CD4-positive, alpha-beta T cell treated with Interleukin-1 beta for 1 hour (primary cell): ENCODE measurements around the gene SPATA16.
"Not testable (repeated sequence)": the region's sequence is repeated elsewhere in the genome, so short reads cannot be mapped to it uniquely, and the experiment has no call there.

Experiments
- DNase-seq, 2 donors: peaks; one replicate each; pipeline ENCODE4 v3.0.0-alpha.2; 2020 to 2022

The SPATA16 gene

DNA sequence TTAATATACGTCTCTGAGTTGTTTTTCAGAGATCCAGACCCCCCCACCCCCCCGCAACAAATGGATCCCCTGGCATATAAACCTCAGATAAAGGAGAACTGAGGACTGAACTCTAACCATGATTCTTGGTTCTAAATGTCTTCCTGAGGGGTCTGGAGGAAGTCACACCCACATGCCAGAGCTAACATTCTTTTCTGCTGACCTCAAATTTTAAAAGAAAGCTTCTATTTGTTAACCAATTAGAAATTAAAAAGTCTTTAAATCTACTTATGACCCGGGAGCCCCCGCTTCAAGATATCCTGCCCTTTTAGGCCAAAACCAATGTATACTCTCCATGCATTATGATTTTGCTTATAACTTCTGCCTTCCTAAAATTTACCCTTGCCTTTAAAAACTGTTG is 202.2 kb downstream of the SPATA16 start:
- DNase-seq, result no peak

DNA sequence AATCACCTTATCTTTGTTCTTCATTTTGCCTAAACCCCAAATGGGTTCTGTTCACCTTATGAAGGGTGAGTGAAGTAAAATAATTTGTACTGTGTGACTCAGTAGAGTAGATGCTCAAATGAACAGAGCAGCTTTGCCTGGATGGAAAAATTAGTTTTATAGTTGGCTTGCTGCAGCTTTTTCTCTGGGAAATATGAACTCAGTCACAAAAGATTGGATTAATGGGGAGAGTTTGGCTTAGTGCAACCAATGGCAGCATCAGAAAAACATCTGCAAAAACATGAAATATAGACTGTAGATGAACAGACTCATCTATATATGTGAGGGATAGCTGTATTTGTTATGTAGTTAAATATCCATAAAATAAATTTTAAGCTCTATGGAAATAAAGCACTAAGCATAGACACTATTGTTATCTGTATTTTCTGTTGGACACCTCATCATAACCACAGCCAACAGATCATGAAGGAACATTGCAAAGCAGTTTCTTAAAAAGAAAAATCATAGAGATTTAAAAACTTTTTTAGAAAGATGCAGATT is 209.2 kb downstream of the SPATA16 start:
- DNase-seq, result no peak

DNA sequence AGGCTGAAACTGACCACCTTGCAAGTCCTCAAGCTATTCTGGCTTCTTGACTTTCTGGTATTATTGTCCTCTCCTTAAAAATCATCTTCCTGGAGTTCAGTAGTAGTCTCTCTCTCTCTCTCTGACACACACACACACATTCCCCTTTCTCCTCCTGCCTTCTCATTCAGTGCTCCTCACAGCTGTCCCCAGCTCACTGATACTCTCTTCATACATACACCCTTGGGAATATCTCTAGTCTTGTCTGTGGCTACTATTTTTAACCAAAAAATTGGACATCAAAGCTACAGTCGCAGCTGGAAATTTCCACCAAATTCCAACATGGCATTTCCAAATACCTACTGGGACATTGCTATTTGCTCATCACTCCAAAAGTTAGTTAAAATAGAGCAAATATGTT is 211.6 kb downstream of the SPATA16 start:
- DNase-seq, result no peak

DNA sequence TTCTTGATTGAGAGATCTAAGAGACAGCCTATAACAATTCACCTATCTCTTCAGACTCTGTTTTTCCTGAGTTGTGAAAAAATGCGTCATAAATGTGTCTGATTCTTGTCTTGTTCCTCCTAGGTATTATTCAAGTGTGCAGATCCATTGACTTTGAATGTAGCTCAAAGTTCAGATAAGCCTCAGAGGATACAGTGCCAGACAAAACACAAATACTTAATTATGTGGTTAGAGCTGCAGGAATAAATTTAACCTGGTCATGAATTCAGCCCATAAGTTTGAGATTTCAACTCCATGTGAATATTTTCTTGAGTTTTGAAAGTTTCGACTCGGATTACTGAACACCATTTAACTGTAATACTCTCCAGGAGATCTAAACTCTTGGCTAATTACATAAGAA is 216.5 kb downstream of the SPATA16 start:
- DNase-seq, result no peak

DNA sequence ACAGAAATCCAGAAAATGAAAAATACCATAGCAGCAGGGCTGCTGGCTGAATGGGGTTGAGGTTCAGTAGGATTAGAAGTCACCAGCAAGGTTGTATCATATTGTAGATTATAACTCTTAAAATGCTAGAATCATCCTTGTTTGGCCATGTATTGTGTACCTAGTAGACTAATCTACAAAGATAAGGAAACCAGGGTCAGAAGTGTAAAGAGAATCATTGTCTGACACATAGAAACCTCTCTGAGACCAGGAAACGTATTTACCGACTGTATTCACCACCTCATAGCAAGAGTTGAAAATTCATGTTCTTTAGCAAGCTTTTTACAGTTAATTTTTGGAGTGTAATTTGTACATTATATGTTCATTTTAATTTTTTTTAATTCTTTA is 221.7 kb downstream of the SPATA16 start:
- no peak for DNase-seq

DNA sequence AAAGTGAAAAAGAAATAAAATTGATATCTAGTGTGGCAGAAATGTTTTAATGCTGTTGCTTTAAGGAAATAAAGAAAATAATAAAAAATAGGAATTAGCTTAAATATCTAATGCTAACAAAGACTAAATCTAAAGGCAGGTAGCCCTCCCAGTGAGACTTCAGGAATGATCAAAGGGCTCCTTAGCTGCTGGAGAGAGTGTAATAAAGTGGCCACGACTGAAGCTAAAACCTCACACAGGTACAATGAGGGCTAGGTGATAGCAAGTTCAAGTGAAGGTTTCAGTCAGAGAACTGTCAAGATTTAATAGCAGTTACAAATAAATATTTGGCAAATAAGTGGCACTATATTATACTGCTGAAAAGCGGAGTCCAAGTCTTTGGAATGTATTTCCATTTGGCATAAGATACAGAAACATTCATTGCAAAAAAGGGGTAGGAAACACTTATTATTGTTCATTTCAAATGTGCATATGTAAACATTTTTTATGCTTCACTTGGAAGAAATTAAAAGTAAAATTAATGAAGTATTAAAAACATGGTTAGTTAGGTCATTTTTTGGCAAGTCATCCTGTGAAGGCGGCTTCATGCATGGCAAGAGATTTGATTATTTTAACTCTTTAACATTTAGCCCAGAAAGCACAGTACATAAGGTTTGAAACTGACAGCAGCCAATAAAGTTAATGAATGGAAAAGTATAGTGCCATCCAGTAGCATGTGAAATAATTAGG is 222.3 kb downstream of the SPATA16 start:
- DNase-seq, result no peak

DNA sequence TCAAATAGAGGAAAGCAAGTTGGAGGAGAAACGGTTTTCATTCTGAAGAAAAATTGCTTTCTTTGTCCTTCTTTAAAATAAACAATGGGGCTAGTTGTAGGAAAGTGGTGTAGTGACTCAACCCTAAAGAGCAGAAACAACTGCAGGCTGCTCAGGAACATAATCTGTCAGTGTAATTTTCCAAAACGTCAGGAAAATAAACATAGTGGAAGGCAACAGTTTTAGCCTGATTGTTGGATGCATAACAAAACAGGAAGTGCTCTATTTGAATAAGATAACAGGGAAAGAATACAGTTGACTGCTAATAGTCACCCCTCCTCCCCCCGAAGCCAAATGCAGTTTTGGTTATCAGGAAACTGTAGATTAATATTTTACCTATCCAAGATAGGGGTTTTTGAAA is 222.9 kb downstream of the SPATA16 start:
- DNase-seq, result no peak

DNA sequence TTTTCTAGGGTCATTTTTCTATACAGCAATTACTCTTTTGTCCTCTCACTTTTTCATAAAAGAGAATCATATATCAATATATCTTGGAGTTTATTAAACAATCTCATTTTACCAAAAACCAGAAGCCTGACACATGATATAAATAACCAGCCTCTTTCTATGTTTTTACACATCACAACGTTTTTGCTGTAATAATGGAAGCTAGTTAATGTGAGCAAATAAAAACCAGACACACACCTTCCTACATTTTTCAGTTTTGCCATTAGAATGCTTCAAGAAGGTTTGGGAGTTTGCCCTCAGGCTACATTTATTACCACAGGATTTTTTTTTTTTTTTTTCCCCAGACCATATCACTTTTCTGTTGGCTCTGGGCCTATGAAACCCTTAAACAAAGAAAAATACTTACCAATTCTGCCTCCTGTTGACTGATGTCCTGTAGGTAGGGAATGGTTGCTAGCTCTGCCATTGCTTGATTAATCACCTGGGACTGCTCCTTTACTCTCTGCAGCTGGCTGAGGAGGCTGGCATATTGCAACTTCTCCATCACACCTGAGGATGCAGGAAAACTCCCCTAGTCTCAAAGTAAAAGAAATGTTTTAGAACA is 225.0 kb downstream of the SPATA16 start:
- DNase-seq, result no peak

DNA sequence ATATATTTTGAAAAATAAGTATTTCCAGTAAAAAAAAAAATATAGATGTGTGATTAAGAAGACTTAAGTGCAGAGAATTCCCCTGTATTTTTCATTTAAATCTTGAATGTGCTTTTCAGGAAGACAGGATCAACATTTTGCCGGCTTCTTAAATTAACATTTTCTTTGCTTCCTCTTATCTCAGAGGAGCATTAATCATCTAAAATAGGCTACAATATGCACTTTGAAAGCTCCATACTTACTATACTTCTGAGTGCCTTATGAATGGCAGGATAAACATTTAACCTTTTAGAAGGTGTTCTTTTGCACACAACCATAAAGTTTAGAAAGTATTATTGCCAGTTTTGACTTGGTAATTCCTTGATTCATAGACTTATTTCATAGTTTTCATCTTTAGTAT is 226.2 kb downstream of the SPATA16 start:
- DNase-seq, result no peak

DNA sequence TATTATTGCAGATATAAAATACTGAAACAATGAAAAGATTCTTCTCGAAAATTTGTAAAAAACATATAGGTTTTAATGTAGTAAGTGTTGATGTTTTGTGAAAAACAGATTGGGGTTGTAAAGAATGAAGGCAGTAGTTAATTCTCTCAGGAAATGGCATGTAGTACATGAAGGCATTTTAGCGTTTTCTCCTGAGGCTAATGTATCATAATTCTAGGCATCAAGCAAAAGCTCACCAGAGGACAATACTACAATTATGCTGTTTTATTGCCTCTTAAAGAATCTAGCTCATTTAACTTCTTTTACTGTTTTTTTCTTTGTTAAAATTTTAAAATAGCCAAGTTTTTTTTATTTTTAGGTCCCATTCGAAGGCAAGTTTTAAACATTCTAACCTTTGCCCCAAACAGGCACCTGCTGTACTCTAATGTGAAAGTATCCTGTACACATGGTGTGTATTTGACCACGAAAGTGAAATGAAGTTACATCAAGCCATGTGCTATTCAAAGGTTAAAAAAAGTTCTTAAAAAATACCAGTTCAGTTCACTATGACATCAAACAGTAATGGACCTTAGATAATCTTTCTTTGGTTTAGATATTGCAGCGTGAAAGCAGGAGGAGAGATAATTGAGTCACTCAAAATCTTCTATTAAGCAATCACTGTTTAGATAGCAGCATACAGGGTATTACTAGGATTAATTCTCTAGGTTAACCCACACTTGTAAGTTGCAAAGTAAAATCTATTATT is 227.0 kb downstream of the SPATA16 start:
- DNase-seq, result no peak

DNA sequence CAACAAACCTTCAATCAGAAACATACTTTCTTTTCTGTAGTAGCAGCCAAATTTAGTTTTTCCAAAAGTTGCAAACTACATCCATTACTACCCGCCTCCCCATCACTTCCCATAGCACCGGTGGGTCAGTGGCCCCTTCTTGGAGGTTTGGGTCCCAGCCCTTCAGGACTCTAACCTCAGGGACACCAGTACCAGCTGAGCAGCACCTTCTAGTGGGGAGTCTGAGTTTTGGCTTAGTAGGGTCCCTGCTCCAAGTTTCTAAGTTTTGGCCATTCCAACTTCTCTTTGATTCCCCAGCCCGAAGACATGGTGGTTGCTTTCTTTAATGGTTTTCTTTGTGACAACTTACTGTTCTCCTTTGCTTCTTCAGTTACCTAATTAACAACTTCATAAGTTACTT is 229.9 kb downstream of the SPATA16 start:
- DNase-seq, result no peak

DNA sequence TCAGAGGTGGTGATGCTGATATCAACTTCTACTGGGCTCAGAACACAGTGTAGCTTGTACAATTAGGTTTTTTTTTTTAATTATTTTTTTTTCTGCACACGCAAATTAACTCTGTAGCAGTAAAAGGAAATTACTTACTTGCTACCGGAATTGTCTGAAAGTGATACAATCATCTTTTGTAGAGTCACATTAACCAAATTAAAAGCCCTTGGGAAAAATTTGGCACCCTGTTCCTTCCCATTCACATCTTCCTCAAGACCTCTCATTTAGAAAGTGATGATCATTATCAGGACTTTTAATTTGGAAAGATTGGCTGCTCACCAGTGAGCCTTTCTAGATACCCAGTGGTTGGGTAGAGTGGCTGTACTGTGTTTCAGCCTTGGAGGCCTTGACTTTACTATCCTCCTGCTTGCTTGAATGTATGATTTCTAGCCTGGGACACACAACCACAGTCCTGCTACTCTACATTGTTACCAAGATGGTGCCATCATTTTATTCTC is 232.2 kb downstream of the SPATA16 start:
- DNase-seq, result no peak

DNA sequence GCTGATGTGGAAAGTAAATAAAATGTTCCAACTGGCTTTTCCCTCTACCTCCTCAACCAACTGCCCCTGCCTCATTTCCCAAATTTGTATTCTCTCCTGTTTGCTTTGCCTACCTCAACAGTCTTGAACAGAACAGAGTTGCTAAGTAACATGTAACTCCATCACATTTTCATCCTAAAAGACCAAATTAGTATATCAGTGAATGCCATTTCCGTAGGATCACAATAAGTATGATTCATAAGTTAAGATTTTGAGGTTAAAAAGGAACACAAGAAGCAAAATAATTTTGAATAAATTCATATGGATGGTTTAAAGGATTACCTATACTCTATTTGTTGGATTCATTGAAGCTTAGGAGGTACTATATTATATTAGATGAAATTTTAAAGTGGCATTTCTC is 235.6 kb downstream of the SPATA16 start:
- no peak for DNase-seq

DNA sequence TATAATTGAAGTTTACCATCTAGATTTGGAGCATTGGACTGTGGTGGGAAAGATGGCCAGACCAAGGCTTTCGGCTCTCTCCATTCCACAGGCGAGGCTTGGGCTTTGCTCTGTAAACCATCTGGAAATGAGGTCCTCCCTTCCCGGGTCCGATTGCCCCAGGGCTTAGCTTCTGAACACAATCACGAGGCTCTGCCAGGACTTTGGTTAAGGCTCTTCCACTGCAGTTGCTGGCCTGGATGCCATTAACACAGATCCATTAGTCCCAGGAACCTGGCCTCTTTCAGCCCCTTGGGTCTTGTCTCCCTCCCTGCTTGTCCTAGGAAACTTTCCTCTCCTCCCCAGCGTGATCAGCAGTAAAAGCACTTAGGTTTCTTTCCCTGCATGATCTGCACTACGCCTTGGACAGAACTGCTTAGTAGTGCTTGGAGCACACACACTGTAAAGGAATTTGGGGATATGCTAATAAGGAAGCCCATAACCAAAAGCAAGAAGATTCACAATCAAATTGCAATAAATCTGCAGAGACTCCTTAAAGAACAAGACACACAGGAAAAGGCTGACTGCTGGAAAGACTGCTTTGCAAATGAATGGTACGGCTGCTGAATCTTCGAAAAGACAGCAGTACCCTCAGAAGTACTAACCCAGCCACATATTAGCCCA is 236.2 kb downstream of the SPATA16 start:
- DNase-seq, result no peak

DNA sequence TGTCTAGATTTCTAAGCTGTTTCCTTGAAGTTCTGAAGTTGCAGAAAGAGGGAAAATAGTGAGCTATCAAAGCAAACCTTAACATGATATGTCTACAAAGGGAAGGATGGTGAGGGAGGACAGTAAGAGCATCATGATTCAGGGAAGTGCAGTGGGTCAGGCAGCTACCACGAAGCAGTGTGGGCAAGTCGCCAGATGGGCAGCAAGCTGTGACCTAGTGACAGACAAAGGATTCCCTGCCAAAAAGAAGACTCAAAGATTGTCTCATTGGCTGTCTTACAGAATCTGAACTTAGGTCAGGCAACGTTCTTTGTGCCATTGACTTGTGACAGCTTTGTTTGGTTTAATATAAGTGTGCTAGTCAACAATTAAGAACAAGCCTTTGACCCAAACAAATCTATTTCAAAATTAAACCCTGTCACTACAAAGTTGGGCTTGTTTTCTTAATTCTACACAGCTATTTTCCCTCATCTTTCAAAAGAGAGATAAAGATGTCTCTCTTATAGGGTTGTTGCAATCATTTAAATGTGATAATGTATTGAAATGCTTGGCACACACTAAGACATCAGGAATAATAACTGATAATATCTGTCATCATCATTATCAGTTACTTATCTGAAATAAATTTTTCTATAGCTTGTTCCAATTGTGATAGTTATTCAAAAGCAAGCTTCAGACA is 237.3 kb downstream of the SPATA16 start:
- no peak for DNase-seq

DNA sequence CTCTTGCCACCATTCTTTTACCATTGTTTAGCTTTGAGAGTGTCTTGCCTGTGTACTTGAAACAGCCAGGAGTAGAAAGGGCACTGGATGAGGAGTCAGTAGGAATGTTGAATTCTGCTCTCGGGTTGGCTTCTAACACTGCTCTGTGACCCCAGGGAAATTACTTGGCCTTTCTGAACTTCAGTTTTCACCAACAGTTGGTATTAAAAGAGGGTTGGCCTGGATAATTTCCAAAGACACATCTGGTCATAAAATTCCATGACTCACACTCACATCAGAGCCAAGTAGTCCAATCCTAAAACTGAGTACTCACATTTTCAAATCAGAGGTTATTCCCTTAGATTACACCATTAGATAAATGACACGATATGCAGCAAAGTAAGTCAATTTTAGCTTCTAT is 248.9 kb downstream of the SPATA16 start:
- DNase-seq, result no peak

DNA sequence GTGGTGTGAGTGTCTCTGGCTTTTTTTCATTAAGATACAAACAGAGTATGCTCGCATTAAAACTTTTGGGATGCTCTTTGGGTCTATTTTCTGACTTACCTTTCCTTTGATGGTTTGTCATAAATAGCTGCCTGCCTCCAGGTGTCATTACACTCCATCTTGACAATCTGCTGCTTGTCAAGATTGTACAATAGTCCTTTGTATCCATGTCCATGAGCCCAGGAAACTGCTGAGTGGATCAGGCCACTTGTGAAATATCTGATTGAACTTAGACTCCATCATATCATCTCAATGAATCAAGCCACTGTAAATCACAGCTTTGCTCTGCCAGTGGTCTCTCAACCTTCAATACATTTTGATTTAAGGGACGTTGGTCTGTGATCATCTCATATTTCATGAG is 255.3 kb downstream of the SPATA16 start:
- no peak for DNase-seq

DNA sequence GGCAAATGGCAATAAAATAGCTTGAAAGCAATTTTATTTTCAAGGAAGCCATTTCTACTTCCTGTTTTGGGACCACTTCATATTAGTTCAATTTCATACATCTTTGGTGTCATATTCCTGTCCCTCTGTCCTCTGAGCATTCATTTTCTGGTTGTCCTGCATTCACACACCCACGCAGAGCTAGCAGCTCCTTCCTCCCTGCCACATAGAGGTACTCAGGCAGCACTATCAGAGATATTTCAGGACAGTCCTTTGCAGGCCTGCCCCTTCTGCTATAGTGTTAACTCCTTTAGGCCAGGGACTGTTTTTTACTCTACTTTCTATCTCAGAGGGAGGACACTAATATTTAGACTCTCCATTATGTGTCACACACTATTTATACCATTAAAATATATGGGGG is 258.5 kb downstream of the SPATA16 start:
- no peak for DNase-seq

DNA sequence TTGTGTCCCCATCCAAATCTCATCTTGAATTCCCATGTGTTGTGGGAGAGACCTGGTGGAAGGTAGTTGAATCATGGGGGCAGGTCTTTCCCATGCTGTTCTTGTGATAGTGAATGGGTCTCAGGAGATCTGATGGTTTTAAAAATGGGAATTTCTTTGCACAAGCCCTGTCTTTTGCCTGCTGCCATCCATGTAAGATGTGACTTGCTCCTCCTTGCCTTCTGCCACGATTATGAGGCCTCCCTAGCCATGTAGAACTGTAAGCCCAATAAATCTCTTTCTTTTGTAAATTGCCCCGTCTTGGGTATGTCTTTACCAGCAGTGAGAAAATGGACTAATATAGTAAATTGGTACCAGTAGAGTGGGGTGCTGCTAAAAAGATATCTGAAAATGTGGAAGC is 261.7 kb downstream of the SPATA16 start:
- DNase-seq, result not testable (repeated sequence)

DNA sequence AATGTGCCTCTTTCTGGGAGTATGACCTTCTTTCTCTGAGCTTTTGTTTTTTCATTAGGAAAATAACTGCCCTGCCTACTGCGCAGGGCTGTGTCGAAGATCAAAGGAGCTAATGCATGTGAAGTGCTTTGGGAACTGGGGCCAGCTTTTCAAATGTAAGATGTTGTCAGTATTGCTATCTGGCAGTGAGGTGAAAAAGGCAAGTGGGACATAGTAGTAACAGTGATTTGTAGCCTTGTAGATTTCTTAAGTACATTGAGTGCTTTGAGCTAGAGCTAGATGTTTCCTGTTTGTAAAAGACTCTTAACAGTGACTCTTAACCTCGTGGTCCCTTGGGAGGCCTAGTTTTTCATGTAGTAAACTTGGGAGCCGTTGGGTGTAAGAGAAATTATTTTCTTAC is 264.0 kb downstream of the SPATA16 start:
- DNase-seq, result no peak

DNA sequence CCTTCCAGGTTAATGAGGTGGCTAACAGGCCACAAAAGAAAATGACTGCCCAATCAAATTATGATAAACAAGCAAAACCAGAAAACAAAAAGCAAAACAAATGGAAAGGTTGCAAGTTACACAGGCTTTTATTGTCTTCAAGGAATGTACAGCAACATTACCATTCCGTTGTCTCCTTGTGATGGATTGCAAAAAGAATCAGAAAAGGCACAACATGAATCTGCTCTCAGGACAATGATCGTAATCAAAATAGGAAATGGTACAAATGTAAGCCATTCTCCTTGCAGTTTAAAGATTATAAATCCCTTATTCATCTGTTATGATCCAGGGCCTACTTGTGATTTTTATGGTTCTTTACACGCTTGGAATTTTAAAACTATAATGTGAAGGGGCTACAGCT is 264.7 kb downstream of the SPATA16 start:
- DNase-seq, result no peak

DNA sequence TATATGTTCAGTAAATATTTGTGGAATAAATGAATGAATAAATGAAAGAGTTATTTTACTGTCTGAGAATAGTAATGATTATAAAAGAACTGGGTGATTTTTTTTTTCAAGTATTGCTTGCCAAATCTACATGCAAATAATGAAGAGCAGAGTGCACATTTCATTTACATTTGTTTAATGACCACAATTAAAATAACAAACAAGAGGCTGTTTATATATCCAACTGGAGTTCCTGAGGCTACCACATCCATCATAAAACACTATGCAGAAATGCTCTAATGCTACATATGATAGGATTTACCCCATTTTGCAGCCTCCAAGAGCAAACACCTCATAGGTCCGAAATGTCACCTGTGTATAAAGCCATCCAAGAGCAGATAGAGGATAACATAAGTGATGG is 266.0 kb downstream of the SPATA16 start:
- no peak for DNase-seq
